ACC112 (cell line): ENCODE data around the gene PPFIA1.
"Not testable (repeated sequence)": the region's sequence is repeated elsewhere in the genome, so short reads cannot be mapped to it uniquely, and the experiment has no call there.

Experiments used
- H2AFZ ChIP-seq: fragments of 200-600 bp; sonication (generic); one replicate; pipeline ENCODE4 v1.6.0; 2017; ENCODE audit warnings: antibody characterized with exemption, low read length; ENCODE audit not compliant: unreplicated experiment
- H3K27ac ChIP-seq: fragments of 200-600 bp; sonication (generic); 2 replicates; pipeline ENCODE4 v1.5.1; 2014; ENCODE audit warnings: low read depth, mild to moderate bottlenecking, antibody characterized with exemption, low read length, moderate library complexity
- H3K27me3 ChIP-seq: fragments of 200-600 bp; sonication (generic); 2 replicates; pipeline ENCODE4 v1.6.1; 2014; ENCODE audit warnings: mild to moderate bottlenecking, antibody characterized with exemption, low read length, moderate library complexity, mixed read lengths; ENCODE audit not compliant: insufficient read depth
- H3K36me3 ChIP-seq: fragments of 200-600 bp; sonication (generic); 2 replicates; pipeline ENCODE4 v1.6.1; 2016; ENCODE audit warnings: mild to moderate bottlenecking, antibody characterized with exemption, low read length, moderate library complexity, mixed read lengths; ENCODE audit not compliant: insufficient read depth
- H3K4me1 ChIP-seq: fragments of 200-600 bp; sonication (generic); one replicate; pipeline ENCODE4 v1.6.1; 2016; ENCODE audit warnings: low read length, mixed read lengths; ENCODE audit not compliant: insufficient read depth, unreplicated experiment, control insufficient read depth
- H3K4me3 ChIP-seq: fragments of 200-600 bp; sonication (generic); 2 replicates; pipeline ENCODE4 v1.5.1; 2014; ENCODE audit warnings: mild to moderate bottlenecking, low read depth, low read length
- H3K79me2 ChIP-seq: fragments of 200-600 bp; sonication (generic); one replicate; pipeline ENCODE4 v1.6.0; 2016; ENCODE audit warnings: low read length; ENCODE audit not compliant: control insufficient read depth, unreplicated experiment, insufficient read depth

PPFIA1 gene

DNA sequence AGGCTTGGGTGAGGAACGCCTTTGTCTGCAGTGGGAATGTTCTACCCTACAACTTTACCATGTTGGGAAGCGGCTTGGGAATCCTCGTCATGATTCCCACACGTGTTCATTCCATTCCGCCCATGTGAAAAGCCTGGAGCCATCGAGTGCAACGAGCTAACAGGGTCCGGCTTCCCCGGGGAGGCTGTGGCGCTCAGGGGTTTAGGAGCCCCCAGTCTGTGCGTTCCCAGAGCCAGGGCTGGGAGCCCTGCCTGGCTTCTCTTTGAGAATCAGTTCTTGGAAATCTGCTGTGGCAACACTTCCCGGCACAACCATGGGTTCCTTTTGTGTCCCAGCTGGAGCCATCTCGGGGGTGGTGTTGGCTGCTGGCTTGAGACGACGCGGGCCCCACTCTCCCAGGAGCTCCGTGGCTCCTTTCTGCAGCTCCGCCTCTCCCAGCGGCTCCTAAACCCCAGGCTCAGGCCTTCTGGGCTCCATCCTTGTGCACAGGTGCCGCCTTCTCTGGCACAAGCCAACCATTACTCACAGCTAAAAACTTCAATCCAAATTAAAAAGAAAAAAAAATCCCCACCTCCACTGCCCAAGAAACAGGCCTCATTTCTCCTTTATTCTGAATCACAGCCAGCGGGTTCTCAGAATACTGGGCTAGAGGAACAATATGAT lies 18.7 kb upstream of the PPFIA1 start:
- Histone ChIP-seq H2AFZ (no peak overlapping the region), H3K4me1 (peaks cover 7% of the 10 kb centered on the region), H3K4me3 (no peak overlapping the region), H3K79me2 (no peaks in the 10 kb centered on the region), H3K36me3 (no peaks in the 10 kb centered on the region), H3K27me3 (no peaks in the 10 kb centered on the region), H3K27ac (no peak overlapping the region)

DNA sequence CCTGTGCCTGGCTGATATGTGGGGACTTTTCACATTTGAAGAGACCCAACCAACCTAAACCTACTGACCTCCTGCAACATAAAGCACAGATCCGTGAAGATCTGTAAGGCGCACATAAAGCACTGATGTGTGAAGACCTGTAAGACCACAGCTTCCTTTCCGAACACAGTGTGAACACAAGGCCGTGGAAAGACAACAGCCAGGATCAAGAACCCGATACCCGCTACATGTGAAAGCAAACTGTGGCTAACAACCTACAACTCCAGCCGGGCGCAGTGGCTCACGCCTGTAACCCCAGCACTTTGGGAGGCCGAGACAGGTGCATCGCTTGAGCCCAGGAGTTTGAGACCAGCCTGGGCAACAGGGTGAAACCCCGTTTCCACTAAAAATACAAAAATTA lies 17.6 kb upstream of the PPFIA1 start:
- H3K4me1 ChIP-seq = peaks cover 1% of the 10 kb centered on the region
- H3K79me2 ChIP-seq = no peaks in the 10 kb centered on the region
- H2AFZ ChIP-seq = no peak overlapping the region
- no peaks in the 10 kb centered on the region for H3K36me3 ChIP-seq
- no peak overlapping the region for H3K27ac ChIP-seq
- H3K27me3 ChIP-seq = no peaks in the 10 kb centered on the region
- H3K4me3 ChIP-seq = no peak overlapping the region

DNA sequence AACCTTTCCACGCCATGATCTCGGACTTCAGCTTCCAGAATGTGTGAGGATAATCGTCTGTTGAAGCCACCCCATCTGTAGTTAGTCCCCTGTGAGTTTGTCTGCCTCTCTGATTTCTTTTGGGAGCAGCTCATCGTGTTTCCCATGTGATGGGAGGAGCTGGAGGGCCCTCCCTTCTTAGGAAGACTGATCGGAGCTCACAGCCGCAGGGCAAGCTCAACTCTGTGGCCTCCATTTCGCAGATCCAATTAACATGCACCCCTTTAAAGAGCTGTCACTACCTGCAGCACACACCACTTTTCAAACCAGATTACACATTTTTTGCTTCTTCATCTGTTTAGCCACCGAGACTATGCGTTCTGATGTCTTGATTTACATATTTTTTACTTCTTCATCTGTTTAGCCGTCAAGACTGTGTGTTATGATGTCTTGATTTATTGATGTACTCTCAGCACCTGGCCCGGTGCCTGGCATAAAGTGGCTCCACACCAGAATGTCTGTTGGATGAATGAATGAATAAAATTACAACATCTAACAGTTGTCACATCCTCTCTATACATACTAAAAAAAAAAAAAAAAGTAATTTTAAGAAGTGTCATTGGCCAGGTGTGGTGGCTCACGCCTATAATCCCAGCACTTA lies 14.9 kb upstream of the PPFIA1 start:
- H3K27ac ChIP-seq = no peak overlapping the region
- no peaks in the 10 kb centered on the region for H3K27me3 ChIP-seq
- no peak overlapping the region for H3K4me3 ChIP-seq
- H2AFZ ChIP-seq = no peak overlapping the region
- no peaks in the 10 kb centered on the region for H3K79me2 ChIP-seq
- no peaks in the 10 kb centered on the region for H3K36me3 ChIP-seq
- no peaks in the 10 kb centered on the region for H3K4me1 ChIP-seq

DNA sequence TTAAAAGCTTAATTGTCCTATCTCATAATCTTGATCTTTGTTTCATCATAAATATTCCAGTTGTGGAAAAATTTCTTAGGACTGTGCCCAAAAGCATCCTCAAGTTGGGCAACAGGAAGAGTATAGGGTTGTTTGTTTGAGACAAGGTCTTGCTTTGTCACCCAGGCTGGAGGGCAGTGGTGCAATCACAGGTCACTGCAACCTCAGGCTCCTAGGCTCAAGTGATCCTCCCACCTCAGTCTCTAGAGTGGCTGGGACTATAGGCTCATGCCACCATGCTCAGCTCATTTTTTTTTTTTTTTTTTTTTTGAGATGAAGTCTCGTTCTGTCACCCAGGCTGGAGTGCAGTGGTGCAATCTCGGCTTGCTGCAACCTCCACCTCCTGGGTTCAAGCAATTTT lies 11.4 kb upstream of the PPFIA1 start:
- H3K4me1 ChIP-seq, H3K4me3 ChIP-seq, H3K36me3 ChIP-seq, H3K27ac ChIP-seq, H3K27me3 ChIP-seq, H2AFZ ChIP-seq, H3K79me2 ChIP-seq: not testable (repeated sequence)

DNA sequence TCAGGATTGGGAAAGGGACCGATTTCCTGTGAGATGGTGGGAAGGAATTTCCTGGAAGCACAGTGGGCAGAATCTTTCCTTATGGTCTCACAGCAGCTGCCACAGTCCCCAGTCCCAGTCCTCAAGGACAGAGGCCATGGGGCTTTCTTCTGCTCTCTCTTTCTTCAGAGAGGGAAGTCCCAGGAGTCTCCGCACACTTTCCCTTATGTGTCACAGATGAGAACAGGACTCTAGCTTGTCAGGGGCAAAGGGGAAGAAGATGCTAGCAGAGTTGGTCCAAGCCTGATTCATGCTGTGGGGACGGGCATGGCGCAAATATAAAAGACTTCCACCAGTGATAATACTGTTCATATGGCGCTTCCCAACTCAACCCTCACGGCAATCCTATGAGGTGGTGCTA lies 7.5 kb upstream of the PPFIA1 start:
- no peaks in the 10 kb centered on the region for H3K36me3 ChIP-seq
- H3K27me3 ChIP-seq = peaks cover 5% of the 10 kb centered on the region; the same call in 1 of the 2 replicates
- H3K79me2 ChIP-seq = no peaks in the 10 kb centered on the region
- H3K4me1 ChIP-seq = no peaks in the 10 kb centered on the region
- H3K4me3 ChIP-seq = no peak overlapping the region
- H3K27ac ChIP-seq = no peak overlapping the region
- no peak overlapping the region for H2AFZ ChIP-seq

DNA sequence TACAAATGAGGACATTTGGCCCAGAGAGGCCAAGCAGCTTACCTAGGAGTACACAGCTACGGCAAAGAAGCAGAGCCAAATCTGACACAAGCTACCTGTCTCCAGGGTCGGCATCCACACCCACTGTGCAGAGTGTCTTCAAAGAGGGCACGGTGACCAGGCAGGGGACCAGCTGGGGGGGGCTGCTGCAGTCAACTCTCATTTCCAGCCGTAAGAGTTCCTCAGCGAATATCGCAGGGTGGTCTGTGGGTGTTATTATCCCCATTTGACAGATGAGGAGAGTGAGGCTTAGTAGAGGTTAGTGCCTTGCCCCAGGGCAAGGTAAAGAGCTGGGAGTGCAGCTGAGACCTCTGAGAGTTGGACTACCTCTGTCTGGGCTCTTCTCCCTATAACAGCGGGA lies 7.1 kb upstream of the PPFIA1 start:
- Histone ChIP-seq H3K79me2 (no peaks in the 10 kb centered on the region), H3K4me1 (no peaks in the 10 kb centered on the region), H3K4me3 (no peak overlapping the region), H3K27me3 (peaks cover 7% of the 10 kb centered on the region), H3K27ac (no peak overlapping the region), H2AFZ (no peak overlapping the region), H3K36me3 (no peaks in the 10 kb centered on the region)

DNA sequence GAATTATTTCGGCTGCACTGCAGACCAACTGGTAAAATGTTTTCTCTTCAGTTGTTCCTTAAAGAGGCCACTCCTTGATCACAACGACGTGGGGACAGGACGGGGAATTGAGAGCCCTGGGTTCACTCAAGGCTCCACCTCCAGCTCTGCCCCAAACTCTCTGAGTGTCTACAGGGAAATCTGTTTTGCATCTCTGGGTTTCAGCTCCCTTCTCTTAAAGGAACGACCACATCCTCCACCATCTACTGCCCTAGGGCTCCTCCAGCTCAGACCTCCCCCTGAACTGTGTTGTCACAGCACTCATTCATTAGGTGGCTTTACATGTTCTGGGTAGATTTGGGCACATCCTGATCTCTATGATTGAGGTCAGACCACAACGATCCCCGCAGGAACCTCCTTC lies 5.1 kb upstream of the PPFIA1 start:
- Histone ChIP-seq H3K36me3 (no peaks in the 10 kb centered on the region), H3K4me1 (no peaks in the 10 kb centered on the region), H3K27me3 (peaks cover 8% of the 10 kb centered on the region), H3K27ac (no peak overlapping the region), H2AFZ (no peak overlapping the region), H3K4me3 (no peak overlapping the region), H3K79me2 (no peaks in the 10 kb centered on the region)

DNA sequence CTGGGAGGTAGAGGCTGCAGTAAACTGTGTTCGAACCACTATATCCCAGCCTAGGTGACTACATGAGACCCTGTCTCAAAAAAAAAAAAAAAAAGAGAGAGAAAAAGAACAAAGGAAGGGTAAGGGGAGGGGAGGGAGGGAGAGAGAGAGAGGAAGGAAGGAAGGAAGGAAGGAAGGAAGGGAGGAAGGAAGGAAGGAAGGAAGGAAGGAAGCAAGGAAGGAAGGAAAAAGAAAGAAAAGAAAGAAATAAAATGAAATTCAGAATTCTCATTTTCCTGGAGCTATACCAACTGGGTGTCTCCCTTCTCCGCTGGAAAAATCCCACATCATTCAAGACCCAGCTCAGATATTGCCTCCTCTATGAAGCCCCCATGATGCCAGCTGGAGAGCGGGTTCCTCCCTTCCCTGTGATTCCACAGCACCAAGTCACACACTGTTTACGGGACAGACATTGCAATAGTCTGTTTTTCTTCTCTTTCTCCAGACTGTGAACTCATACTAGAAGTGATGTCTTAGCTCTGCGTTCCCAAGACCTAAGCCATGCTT lies 3.0 kb upstream of the PPFIA1 start:
- Histone ChIP-seq H3K4me1 (peaks cover 7% of the 10 kb centered on the region), H3K79me2 (peaks cover 17% of the 10 kb centered on the region), H3K27me3 (peaks cover 8% of the 10 kb centered on the region), H3K4me3 (no peak overlapping the region), H2AFZ (no peak overlapping the region), H3K27ac (no peak overlapping the region), H3K36me3 (no peaks in the 10 kb centered on the region)

DNA sequence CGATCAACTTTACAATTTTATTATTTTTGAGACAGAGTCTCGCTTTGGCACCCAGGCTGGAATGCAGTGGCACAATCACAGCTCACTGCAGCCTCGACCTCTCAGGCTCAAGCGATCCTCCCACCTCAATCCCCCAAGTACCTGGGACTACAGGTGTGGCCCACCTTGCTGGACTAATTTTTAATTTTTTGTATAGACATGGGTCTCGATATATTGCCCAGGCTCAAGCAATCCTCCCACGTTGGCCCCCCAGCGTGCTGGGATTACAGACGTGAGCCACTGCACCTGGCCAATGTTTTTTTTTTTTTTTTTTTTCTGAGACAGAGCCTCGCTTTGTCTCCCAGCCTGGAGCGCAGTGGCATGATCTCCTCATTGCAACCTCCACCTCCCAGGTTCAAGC lies 2.0 kb upstream of the PPFIA1 start:
- Histone ChIP-seq H3K4me3 (no peak overlapping the region), H3K36me3 (0 out of 2 replicates have a peak, but pooled peaks cover 5% of the 10 kb centered on the region), H3K4me1 (peaks cover 12% of the 10 kb centered on the region), H3K79me2 (peaks cover 25% of the 10 kb centered on the region), H3K27me3 (peaks cover 8% of the 10 kb centered on the region), H2AFZ (no peak overlapping the region), H3K27ac (no peak overlapping the region)

DNA sequence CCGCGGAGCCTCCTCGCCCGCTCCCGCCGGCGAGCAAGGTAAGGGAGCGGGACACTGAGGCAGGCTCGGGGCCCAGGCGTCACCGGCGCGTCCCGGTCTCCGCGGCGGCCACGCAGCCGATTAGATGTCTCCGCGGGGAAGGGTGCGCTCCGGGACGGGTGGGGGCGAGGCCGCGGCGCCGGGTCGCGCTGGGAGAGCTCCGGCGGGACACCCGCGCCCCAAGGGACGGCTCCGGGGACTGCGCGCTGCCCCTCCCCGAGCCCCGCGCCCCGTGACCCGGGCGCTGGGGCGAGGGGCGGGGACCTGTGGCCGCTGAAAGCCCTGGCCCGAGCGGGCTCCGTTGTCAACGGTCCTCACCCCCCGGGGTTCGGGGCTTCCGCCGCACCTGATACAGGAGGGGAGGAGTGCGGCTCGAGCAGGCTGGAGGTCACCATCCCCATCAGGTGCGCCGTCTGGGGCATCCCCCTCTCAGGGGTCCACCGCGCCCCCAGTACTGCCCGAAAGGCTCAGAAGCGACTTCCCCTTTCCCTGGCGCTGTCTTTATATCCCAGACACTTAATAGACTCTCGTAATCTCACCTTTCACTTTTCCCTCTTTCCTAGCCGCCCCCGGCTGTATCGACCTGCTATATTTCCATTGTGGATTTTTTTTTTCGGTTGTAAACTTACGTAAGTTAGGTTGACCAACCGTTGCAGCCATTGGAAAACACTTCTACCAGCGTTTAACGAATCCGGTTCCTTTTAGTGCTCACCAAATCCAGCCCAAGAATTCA lies 573 bp downstream of the PPFIA1 start:
- Histone ChIP-seq H3K27me3 (peaks cover 5% of the 10 kb centered on the region), H3K27ac (peak overlapping the region; percentile 56; the same call in 1 of the 2 replicates), H3K36me3 (peaks cover 10% of the 10 kb centered on the region; the same call in 1 of the 2 replicates), H3K79me2 (peaks cover 48% of the 10 kb centered on the region), H3K4me3 (peak overlapping the region; percentile 91), H2AFZ (peak overlapping the region; percentile 86), H3K4me1 (peaks cover 12% of the 10 kb centered on the region)
